ENCODE results near the gene SUMF1.

DNA sequence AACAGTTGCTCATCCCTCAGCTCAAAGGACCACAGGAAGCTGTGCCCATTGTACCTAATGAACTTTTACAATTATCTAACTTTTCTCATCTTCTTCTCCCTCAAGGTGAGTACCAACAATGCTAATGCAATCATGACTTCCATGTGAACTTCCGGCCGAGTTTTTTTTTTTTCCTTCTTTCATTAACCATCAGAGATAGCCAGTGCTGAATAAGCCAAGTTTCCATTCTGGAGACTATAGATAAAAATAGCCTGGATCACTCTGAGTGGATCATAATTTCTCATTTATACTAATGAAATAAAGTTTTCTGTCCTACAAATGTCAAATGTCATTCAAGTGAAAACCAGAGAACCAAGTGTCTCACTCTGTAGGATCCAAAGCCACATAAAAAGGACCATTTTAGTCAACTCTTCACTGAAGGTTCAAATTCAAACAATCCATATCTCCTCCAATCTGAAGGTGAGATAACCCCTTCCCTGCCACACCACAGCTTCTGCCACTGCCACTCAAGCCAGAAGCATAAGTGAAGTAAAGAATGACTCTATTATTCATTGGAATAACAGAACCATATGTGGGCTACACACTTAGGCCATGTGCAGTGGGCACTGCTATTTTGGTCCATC is 5.5 kb downstream of the SUMF1 start:
- TF ChIP-seq, protein P1, sequence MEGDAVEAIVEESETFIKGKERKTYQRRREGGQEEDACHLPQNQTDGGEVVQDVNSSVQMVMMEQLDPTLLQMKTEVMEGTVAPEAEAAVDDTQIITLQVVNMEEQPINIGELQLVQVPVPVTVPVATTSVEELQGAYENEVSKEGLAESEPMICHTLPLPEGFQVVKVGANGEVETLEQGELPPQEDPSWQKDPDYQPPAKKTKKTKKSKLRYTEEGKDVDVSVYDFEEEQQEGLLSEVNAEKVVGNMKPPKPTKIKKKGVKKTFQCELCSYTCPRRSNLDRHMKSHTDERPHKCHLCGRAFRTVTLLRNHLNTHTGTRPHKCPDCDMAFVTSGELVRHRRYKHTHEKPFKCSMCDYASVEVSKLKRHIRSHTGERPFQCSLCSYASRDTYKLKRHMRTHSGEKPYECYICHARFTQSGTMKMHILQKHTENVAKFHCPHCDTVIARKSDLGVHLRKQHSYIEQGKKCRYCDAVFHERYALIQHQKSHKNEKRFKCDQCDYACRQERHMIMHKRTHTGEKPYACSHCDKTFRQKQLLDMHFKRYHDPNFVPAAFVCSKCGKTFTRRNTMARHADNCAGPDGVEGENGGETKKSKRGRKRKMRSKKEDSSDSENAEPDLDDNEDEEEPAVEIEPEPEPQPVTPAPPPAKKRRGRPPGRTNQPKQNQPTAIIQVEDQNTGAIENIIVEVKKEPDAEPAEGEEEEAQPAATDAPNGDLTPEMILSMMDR (IDR thresholded peaks at IDR 0.05) = no peak
- no peak for TF ChIP-seq POLR2A (IDR thresholded peaks at IDR 0.05; ENCODE audit: low read depth)

Measured in esophagus muscularis mucosa (tissue), 3 donors.